Measurements from ENCODE around the gene CCM2. TPM values are rescaled to one million over a fixed set of nuclear protein-coding genes. Genes with fewer than 3 reads are reported as not detected.

The CCM2 gene
- total and polyA plus RNA-seq, 2 of the 8 experiments (the other 6 are each of a cell fraction or from before 2014, with no cell fraction given): 31.6 to 41.2 TPM

DNA sequence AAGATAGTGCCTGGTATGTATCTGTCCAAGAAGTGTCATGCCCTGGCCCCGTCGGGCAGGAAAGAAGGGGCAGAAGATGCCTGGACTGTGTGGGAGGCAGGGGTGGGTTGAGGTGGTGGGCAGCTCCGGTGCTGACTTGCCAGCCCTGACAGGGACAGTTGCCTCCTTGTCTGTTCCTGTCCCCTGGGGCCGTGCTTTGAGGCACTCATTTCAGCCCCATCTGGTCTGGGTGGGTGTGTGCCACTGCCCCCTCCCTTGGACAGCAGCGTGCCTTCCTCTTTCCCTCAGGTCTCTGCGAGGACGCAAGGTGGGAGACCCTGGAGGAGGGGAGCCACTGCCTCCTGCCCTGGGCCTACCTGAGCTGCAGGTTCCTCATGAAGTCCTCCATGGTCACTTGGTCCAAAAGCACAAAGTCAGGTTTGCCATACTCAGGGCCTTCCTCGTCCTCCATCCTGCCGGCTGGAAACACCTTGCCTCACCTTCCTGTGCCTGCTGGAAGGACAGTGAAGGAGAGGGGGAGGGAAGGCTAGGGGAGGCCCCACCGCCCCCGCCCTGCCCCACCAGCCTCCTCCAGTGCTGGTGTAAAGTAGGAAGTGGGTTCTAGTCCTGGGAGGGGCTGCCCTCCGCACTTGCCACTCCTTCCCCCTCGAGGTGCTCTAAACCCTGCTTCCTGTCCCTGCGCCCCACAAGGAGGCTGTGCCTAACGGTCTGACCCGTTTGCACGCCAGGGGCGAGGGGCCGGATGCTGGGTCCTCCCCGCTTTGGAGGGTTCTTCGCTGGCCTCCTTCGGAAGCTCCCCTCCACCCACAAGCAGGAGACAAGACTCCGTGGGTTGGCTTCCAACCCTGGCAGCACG is 21.3 kb upstream of the CCM2 start, which contains the start of gene MYO1G (continued):
- TF ChIP-seq, protein P1, sequence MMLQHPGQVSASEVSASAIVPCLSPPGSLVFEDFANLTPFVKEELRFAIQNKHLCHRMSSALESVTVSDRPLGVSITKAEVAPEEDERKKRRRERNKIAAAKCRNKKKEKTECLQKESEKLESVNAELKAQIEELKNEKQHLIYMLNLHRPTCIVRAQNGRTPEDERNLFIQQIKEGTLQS (IDR thresholded peaks at IDR 0.05; ENCODE audit: insufficient read depth, low read depth, low read length): no peak
- TF ChIP-seq FOSL1 (IDR thresholded peaks at IDR 0.05; ENCODE audit: insufficient read depth, low read depth, low read length): no peak

Data from H1 (cell line).